Esophagus muscularis mucosa (tissue), 4 donors: ENCODE measurements around the gene PLOD2. TPM values are rescaled to one million over a fixed set of nuclear protein-coding genes. Genes with fewer than 3 reads are reported as not detected.

Source experiments
- DNase-seq: peaks from one replicate; pipeline ENCODE4 v3.0.0-alpha.2; 2017; ENCODE audit errors: extremely low spot score
- H3K27ac ChIP-seq, 4 donors: fragments of 200-600 bp; sonication (generic); replicated peaks in 1 of 4; 1 replicate in 3 of 4; 2 replicates in 1 of 4; pipeline ENCODE4 v1.5.1; 2016 to 2019; ENCODE audit warnings: mild to moderate bottlenecking in 1 of 4
- H3K27me3 ChIP-seq, 4 donors: fragments of 200-600 bp; sonication (generic); one replicate each; pipeline versions ENCODE4 v1.5.1 to v1.6.0; 2016 to 2019
- H3K36me3 ChIP-seq, 4 donors: fragments of 200-600 bp; sonication (generic); one replicate each; pipeline ENCODE4 v1.5.1; 2016 to 2019
- H3K4me1 ChIP-seq, 4 donors: fragments of 200-600 bp; sonication (generic); one replicate each; pipeline ENCODE4 v1.5.1; 2016 to 2019
- H3K4me3 ChIP-seq, 4 donors: fragments of 200-600 bp; sonication (generic); 1 replicate in 2 of 4; 2 replicates in 2 of 4; pipeline ENCODE4 v1.5.1; 2016 to 2019; ENCODE audit warnings: mild to moderate bottlenecking in 4 of 4, moderate library complexity in 1 of 4
- H3K9me3 ChIP-seq, 4 donors: fragments of 200-600 bp; sonication (generic); 1 replicate in 3 of 4; 2 replicates in 1 of 4; pipeline ENCODE4 v1.5.1; 2016 to 2019
- CTCF ChIP-seq, 3 experiments: fragments of 200-600 bp in 2 of 3; fragments of 450-650 bp in 1 of 3; sonication (generic) in 2 of 3; IDR thresholded peaks; one replicate each; pipeline ENCODE4 v1.5.1; 2017 to 2019; ENCODE audit warnings: antibody characterized with exemption in 3 of 3, mild to moderate bottlenecking in 2 of 3, moderate library complexity in 1 of 3
- EP300 ChIP-seq: sonication (generic); formaldehyde crosslinking; IDR thresholded peaks from one replicate; pipeline ENCODE4 v1.6.1; 2017; ENCODE audit warnings: antibody characterized with exemption
- POLR2A ChIP-seq: fragments of 450-650 bp; IDR thresholded peaks from one replicate; pipeline ENCODE4 v1.6.1; 2017; ENCODE audit warnings: antibody characterized with exemption, moderate library complexity, mild to moderate bottlenecking, low read depth
- POLR2AphosphoS5 ChIP-seq, 2 donors: sonication (generic); formaldehyde crosslinking; IDR thresholded peaks; one replicate each; pipeline ENCODE4 v1.6.1; 2017; ENCODE audit warnings: antibody characterized with exemption in 2 of 2
- WGBS: methylation state at CpG from one replicate; pipeline ENCODE4 v1.1.5; 2018; 5-methylcytosine and 5-hydroxymethylcytosine counted together
- intact Hi-C: fragments of 100-400 bp; cut with DNase I; formaldehyde crosslinking; loops from one replicate; pipeline ENCODE4 v1.15.1; 2023
- total RNA-seq, 4 donors: library from RNA; depleted of rRNA; stranded (reverse); fragments of >200 nt; gene quantifications; one replicate each; pipeline versions ENCODE4 v1.1.0 to v1.2.1, GENCODE V29; 2016

The PLOD2 gene
- total RNA-seq, 4 donors from 2014 or later, result 48.2 to 84.7 (median 54.9) TPM

GRCh38 chr3:146085678-146086077 is 75.3 kb downstream of the PLOD2 start:
- H3K4me3 ChIP-seq, result no peak overlapping the region
- peaks cover 0 to 29% (median 17%) of the 10 kb centered on the region in 4 donors for H3K4me1 ChIP-seq
- no peaks in the 10 kb centered on the region for H3K9me3 ChIP-seq
- H3K36me3 ChIP-seq, result peaks cover 0 to under 1% (median 0%) of the 10 kb centered on the region in 4 donors
- no peaks in the 10 kb centered on the region for H3K27me3 ChIP-seq
- no peak overlapping the region for H3K27ac ChIP-seq
- no peak for TF ChIP-seq POLR2AphosphoS5 (IDR thresholded peaks at IDR 0.05)
- no peak for DNase-seq
- 72% methylated on average over 2 of the region's 2 CpGs for WGBS
- intact Hi-C loops, result no loop called here

- H3K27me3 ChIP-seq, result no peaks in the 10 kb centered on the region
- TF ChIP-seq CTCF (IDR thresholded peaks at IDR 0.05), result no peak
- no peak for TF ChIP-seq EP300
- TF ChIP-seq POLR2AphosphoS5 (IDR thresholded peaks at IDR 0.05), result no peak
- no peak for TF ChIP-seq POLR2A
- H3K36me3 ChIP-seq, result peaks cover 0 to 10% (median 8%) of the 10 kb centered on the region in 4 donors
- no peak for DNase-seq
- no peak overlapping the region for H3K4me3 ChIP-seq
- WGBS, result 71% methylated on average over 2 of the region's 2 CpGs
- H3K27ac ChIP-seq, result no peak overlapping the region
- H3K9me3 ChIP-seq, result no peaks in the 10 kb centered on the region
- H3K4me1 ChIP-seq, result peaks cover 0 to 2% (median under 1%) of the 10 kb centered on the region in 4 donors
- intact Hi-C loops, result no loop called here
These were observed 80.4 kb downstream of the PLOD2 start for GRCh38 chr3:146080578-146080977.

GRCh38 chr3:146078031-146078430 is 83.0 kb downstream of the PLOD2 start:
- Histone ChIP-seq H3K4me3 (no peak overlapping the region), H3K4me1 (peaks cover 0 to 9% (median under 1%) of the 10 kb centered on the region in 4 donors), H3K36me3 (peaks cover 0 to 10% (median 8%) of the 10 kb centered on the region in 4 donors), H3K27me3 (no peaks in the 10 kb centered on the region), H3K27ac (no peak overlapping the region), H3K9me3 (no peaks in the 10 kb centered on the region)
- TF ChIP-seq POLR2A, result no peak
- TF ChIP-seq POLR2AphosphoS5 (IDR thresholded peaks at IDR 0.05), result no peak
- TF ChIP-seq EP300, result no peak
- TF ChIP-seq CTCF (IDR thresholded peaks at IDR 0.05), result no peak
- DNase-seq, result no peak
- 97% methylated on average over 2 of the region's 2 CpGs for WGBS
- intact Hi-C loops, result no loop called here

- TF ChIP-seq POLR2AphosphoS5 (IDR thresholded peaks at IDR 0.05), result no peak
- no peak for TF ChIP-seq EP300
- TF ChIP-seq POLR2A, result no peak
- TF ChIP-seq CTCF (IDR thresholded peaks at IDR 0.05), result no peak
- H3K36me3 ChIP-seq, result peaks cover 0 to 10% (median 8%) of the 10 kb centered on the region in 4 donors
- WGBS, result 52% methylated on average over 1 of the region's 1 CpG
- H3K9me3 ChIP-seq, result no peaks in the 10 kb centered on the region
- H3K4me1 ChIP-seq, result peaks cover 0 to 18% (median 5%) of the 10 kb centered on the region in 4 donors
- H3K27ac ChIP-seq, result no peak overlapping the region
- intact Hi-C loops, result no loop called here
- no peak overlapping the region for H3K4me3 ChIP-seq
- H3K27me3 ChIP-seq, result no peaks in the 10 kb centered on the region
- DNase-seq, result no peak
These were observed 83.8 kb downstream of the PLOD2 start for GRCh38 chr3:146077181-146077580.

GRCh38 chr3:146072824-146073223 is 88.2 kb downstream of the PLOD2 start:
- Histone ChIP-seq H3K27ac (peak overlapping the region in 1 of 4 donors; percentile 2), H3K9me3 (no peaks in the 10 kb centered on the region), H3K4me3 (no peak overlapping the region), H3K27me3 (no peaks in the 10 kb centered on the region), H3K4me1 (peaks cover 0 to 25% (median 10%) of the 10 kb centered on the region in 4 donors), H3K36me3 (peaks cover 11 to 24% (median 17%) of the 10 kb centered on the region in 4 donors)
- intact Hi-C loops, result no loop called here
- TF ChIP-seq EP300, result no peak
- TF ChIP-seq CTCF (IDR thresholded peaks at IDR 0.05), result no peak
- no peak for TF ChIP-seq POLR2AphosphoS5 (IDR thresholded peaks at IDR 0.05)
- no peak for TF ChIP-seq POLR2A
- no peak for DNase-seq
